Globus pallidus (tissue), 1 donor: Measurements from ENCODE around the gene SRBD1.

Experiments
- DNase-seq: peaks from one replicate; pipeline ENCODE4 v3.0.0-alpha.2; 2015; ENCODE audit warnings: low spot score

SRBD1 gene, protein sequence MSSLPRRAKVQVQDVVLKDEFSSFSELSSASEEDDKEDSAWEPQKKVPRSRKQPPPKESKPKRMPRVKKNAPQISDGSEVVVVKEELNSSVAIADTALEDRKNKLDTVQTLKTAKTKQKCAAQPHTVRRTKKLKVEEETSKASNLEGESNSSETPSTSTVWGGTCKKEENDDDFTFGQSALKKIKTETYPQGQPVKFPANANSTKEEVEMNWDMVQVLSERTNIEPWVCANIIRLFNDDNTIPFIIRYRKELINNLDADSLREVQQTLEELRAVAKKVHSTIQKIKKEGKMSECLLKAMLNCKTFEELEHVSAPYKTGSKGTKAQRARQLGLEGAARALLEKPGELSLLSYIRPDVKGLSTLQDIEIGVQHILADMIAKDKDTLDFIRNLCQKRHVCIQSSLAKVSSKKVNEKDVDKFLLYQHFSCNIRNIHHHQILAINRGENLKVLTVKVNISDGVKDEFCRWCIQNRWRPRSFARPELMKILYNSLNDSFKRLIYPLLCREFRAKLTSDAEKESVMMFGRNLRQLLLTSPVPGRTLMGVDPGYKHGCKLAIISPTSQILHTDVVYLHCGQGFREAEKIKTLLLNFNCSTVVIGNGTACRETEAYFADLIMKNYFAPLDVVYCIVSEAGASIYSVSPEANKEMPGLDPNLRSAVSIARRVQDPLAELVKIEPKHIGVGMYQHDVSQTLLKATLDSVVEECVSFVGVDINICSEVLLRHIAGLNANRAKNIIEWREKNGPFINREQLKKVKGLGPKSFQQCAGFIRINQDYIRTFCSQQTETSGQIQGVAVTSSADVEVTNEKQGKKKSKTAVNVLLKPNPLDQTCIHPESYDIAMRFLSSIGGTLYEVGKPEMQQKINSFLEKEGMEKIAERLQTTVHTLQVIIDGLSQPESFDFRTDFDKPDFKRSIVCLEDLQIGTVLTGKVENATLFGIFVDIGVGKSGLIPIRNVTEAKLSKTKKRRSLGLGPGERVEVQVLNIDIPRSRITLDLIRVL

GRCh38 chr2:45611020-45611859 is at the start of gene SRBD1:
Gene SRBD1 (minus strand): TSS chr2:45611267. CDS start chr2:45605441, 5,826 bp downstream.
- peak; percentile 93 for DNase-seq

DNA sequence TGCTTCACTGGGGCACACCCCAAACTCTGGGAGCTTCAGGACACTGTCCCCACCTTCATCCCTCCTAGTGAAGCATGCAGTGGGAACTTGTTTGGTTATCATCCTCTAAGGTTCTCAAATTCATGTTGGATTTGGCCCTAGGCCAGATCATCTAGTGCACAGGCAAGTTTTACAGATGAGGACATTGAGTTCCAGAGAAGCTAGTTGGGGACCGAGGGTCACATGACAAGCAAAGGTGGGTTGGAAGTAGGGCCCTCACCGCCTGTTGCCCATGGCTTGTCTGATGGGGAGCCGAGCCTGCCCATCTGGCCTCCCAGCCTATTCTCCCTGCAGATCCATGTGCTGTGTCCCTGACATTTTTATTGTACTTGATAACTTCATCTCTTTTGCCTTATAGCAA is 43.2 kb upstream of the SRBD1 start:
- no peak for DNase-seq

DNA sequence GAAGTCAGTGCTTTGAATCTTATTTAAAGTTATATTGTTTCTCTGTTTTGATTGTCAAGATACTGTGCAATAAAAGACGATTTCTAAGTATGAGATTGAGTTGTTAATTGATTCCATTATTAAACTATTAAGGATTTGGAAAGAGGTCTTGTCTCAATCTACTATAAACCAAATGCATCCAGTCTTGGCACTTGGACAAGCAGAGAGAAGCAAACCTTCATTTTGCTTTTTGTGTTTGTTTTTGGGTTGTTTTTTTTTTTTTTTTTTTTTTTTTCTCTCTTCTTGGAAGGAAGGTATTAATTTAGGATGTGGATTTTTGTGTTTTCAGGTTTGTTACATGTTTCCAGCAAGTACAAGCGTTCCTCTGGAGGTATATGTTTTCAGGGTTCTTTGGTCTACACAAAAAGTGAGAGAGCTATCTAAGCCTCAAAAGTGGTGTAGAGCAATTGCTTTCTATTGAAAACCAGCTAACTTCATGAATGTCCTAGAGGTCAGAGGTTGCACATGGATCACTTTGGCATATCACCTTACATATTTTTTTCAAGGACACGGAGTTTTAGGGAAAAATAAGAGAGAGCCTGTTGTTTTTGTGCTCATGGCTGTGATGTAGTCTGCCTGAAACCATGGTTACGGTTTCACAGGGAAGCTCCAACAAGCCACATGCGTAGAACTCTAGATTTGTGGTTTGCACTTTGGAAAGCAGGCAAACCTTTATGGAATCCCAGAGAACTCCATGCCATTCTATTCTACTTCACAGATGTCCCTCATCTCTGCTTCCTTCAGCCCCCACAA is 42.3 kb upstream of the SRBD1 start:
- no peak for DNase-seq

DNA sequence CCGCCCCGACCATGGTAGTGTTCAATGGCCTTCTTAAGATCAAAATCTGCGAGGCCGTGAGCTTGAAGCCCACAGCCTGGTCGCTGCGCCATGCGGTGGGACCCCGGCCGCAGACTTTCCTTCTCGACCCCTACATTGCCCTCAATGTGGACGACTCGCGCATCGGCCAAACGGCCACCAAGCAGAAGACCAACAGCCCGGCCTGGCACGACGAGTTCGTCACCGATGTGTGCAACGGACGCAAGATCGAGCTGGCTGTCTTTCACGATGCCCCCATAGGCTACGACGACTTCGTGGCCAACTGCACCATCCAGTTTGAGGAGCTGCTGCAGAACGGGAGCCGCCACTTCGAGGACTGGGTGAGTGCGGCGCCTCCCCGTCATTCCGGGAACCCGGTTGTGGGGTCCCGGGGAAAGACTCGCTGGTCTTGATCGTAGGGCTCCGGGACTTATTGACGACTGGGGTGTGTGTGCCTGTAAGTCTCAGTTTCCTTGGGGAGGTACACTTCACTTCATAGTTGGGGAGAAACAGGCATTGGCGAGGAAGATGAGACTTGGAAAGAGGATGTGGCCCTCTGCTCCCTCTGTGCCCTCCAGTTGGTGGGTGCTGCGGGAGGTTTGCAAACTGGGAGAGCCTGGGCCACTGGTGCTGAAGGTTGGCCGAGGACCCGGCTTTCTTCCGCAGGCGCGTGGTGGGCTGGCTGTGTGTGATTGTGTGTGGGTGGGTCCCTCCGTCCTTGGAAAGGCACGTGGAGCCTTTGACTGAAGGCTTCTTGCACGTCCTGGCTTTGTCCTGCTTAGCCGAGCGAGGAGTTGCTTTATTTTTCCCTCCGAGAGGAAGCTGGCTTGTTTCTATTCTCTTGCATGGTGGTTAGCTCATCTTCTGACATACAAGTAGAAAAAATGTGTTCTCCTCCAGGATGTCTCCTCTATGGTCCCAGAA is 41.3 kb upstream of the SRBD1 start:
- peak; percentile 38 for DNase-seq

DNA sequence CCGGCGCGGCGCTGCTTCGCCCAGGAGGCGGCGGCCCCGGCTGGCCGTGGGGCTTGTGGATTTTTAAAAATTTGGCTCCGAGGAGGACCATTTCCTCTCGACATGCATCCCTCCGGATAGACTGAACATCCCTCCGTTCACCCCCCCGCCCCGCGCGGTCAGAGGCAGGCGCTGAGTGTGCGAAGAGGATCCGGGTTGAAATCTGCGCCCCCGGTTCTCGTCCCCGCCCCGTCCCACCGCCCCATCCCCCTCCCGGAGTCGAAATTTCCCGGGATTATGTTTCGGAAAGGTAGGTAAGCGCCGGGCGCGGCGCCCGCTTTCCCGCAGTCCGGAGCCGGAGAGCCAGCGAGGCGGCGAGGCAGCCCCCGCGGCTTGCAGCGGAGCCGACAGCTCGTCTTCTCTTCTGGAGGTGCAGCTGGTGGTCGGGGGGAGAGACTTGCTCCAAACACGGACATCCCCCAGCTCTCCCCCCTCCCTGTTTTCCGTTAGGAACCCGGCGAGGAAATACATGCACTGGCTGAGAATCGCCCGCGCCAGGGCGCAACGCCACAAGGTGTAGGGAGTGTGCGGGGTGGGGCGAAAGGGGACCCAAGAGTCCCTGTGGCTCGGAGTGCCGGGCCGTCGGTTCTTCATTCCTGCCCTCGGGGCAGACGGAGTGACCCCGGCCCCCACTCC is 40.5 kb upstream of the SRBD1 start, which contains the start of gene PRKCE:
PRKCE (plus strand) TSS at position 261 of the 675 bp plus-strand sequence.
- DNase-seq, result peak; percentile 54

DNA sequence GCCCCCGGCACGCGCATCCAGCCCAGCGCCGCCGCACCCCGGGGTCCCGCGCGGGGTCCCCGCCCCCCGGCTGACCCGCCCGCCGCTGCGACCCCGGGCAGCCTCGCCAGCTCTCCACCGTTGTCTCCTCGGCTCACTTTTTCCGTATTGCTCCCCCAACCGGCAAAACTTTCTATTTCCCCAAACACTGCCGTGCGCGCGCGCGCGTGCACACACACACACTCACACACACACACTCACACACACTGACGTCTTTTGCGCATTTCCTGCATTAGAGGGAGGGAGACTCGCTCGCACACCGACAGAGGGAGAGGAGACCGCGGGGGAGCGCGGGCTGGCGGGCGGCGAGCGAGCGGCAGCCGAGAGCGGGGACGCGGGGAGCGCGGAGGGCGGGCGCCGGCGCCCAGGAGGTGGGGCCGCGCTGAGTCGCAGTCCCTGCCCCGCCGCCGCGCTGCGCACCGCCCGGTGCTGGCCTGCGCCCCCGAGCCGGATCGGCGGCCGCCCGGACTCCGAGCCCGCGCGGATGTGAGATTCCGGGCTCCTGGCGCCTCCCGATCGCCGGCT is 39.9 kb upstream of the SRBD1 start:
- DNase-seq, result peak; percentile 94

- DNase-seq, result peak; percentile 70
These were observed 39.1 kb upstream of the SRBD1 start for GRCh38 chr2:45649858-45650811.

GRCh38 chr2:45649462-45649857 is 38.4 kb upstream of the SRBD1 start:
- DNase-seq, result peak; percentile 31

GRCh38 chr2:45648636-45649035 is 37.6 kb upstream of the SRBD1 start:
- no peak for DNase-seq

- no peak for DNase-seq
These were observed 37.0 kb upstream of the SRBD1 start for GRCh38 chr2:45647986-45648520.

GRCh38 chr2:45647356-45647755 is 36.3 kb upstream of the SRBD1 start:
- DNase-seq, result no peak

- DNase-seq, result no peak
These were observed 35.2 kb upstream of the SRBD1 start for GRCh38 chr2:45646289-45646688.

DNA sequence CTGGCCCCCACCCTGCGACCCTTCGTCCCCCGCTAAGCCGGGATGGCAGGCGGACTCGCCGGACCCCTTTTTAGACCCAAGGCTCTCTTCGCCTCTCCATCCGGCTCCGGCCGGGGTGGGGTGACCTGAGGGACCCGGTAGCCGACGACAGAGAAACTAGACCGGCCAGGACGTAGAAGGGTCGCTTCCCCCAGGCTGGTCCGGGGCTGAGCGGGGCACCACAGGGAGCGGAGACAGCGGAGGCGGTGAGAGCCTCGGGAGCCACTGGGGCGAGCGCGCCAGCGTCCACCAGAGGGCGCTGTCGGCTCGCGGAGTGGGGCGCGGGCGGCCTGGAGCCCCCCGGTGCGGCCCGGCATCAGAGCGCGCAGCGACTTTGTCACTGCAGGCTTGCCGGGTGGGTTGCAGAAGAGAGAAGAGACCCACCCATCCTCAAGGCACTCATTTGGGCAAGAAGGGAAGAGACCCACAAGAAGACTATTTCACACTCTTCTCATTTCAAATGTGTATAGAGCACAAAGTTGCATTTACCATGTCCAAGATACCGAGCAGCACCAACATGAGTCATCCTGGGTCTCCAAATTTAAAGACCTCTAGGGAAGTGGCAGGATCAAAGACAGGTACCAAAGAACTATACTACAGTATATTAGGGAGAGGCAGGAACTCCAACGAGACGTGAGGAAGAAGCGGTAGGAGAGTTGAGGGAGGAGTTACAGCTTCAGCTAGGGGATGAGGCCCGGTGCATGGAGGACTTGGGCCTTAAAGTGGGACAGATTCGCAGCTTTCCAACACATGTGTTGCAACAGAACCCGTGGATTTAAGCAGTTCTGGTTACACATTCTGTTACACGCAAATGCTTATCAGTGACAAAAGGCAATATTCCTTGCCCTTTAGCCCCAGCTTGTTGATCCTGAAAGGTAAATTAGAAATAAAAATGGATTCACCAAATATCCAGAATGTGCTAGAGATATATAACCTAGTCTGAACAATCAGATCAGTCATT is 32.8 kb upstream of the SRBD1 start:
- peak; percentile 51 for DNase-seq

GRCh38 chr2:45643095-45643494 is 32.0 kb upstream of the SRBD1 start:
- no peak for DNase-seq

- DNase-seq, result no peak
These were observed 29.5 kb upstream of the SRBD1 start for GRCh38 chr2:45640576-45640975.

DNA sequence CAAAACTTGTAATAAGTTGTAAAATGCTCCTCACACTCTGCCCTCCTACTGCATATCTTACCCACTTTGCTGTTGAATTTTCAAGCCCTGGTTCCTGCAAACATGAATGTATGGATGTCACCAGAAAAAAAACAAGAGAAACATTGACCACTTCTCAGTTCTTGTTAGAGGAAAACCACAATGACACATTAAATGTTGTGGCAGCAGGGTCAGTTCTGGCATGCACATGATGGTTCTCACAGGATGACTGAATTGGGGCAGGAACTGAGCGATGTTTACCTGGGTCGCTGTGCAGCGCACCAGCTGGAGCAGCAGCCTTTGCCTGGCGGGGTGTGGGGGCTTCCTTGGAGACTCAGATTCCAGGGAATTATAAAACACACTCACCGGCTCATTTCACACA is 26.4 kb upstream of the SRBD1 start:
- DNase-seq, result no peak
